HL-60 (cell line): Measurements from ENCODE around the gene PLAC8L1.

Experiments
- DNase-seq, 2 experiments: peaks; one replicate each; pipeline ENCODE4 v3.0.0-alpha.2; 2010 to 2020; ENCODE audit warnings: low read depth in 1 of 2, low spot score in 1 of 2
- H3K27ac ChIP-seq: fragments of 250-450 bp; sonication (Bioruptor Pico); replicated peaks from 2 replicates; pipeline ENCODE4 v1.5.1; 2020; ENCODE audit warnings: mild to moderate bottlenecking, moderate library complexity
- H3K27me3 ChIP-seq: fragments of 250-450 bp; sonication (Bioruptor Pico); 2 replicates; pipeline ENCODE4 v1.5.1; 2021; ENCODE audit warnings: mild to moderate bottlenecking, moderate library complexity; ENCODE audit not compliant: insufficient read depth, poor library complexity, severe bottlenecking
- H3K4me3 ChIP-seq: replicated peaks from 2 replicates; pipeline ENCODE4 v1.5.1; 2011; ENCODE audit warnings: mild to moderate bottlenecking, control low read depth, low read length; ENCODE audit not compliant: insufficient read depth
- GABPA ChIP-seq: IDR thresholded peaks from 2 replicates; pipeline ENCODE4 v1.6.1; 2012; ENCODE audit warnings: low read depth
- POLR2AphosphoS5 ChIP-seq: IDR thresholded peaks from 2 replicates; pipeline ENCODE4 v1.6.1; 2012; ENCODE audit warnings: low read depth
- SPI1 ChIP-seq: IDR thresholded peaks from 2 replicates; pipeline ENCODE4 v1.6.1; 2012; ENCODE audit warnings: low read depth, mild to moderate bottlenecking, borderline replicate concordance
- TF ChIP-seq, protein P1 (sequence below): IDR thresholded peaks from one replicate; pipeline ENCODE4 v1.5.1; 2011; ENCODE audit warnings: low read length, control low read depth, inconsistent platforms; ENCODE audit not compliant: insufficient read depth
- TF ChIP-seq, protein P2 (sequence below): IDR thresholded peaks from 2 replicates; pipeline ENCODE4 v1.6.1; 2012; ENCODE audit warnings: low read depth; ENCODE audit not compliant: insufficient replicate concordance

The PLAC8L1 gene

DNA sequence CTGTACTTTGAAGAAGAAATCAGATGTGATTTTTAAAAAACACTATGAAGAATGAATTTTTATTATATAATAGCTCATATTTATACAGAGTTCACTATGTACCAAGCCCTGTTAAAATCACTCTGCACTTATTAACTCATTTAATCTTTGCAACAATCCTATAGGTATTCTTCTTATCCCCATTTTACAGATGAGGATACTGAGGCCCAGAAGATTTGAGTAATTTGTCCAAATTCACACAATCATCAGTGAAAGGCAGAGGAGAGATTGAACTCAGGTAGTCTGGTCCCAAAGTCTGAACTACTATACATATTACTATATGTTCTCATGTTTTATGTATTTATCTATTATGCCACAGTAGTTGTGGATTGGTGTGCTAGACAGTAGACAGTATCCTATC, 16.1 kb downstream of the PLAC8L1 start:
- no peak overlapping the region for H3K4me3 ChIP-seq

DNA sequence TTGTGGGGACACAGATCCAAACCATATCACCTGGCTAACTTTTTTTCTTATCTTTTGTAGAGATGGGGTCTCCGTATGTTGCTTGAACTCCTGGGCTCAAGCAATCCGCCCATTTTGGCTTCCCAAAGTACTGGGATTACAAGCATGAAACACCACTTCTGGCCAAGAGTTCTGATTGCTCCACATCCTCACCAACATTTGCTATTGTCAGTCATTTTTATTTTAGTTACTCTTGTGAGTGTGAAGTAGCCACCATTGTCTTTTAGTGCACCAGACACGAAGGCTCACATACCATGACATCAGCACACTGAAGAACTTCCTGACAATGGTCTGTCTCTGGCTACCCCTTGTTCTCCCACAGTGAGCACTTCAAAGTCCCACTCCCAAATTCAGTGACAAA, 17.3 kb downstream of the PLAC8L1 start:
- H3K4me3 ChIP-seq: no peak overlapping the region
- no peak for DNase-seq
- TF ChIP-seq, protein P1, sequence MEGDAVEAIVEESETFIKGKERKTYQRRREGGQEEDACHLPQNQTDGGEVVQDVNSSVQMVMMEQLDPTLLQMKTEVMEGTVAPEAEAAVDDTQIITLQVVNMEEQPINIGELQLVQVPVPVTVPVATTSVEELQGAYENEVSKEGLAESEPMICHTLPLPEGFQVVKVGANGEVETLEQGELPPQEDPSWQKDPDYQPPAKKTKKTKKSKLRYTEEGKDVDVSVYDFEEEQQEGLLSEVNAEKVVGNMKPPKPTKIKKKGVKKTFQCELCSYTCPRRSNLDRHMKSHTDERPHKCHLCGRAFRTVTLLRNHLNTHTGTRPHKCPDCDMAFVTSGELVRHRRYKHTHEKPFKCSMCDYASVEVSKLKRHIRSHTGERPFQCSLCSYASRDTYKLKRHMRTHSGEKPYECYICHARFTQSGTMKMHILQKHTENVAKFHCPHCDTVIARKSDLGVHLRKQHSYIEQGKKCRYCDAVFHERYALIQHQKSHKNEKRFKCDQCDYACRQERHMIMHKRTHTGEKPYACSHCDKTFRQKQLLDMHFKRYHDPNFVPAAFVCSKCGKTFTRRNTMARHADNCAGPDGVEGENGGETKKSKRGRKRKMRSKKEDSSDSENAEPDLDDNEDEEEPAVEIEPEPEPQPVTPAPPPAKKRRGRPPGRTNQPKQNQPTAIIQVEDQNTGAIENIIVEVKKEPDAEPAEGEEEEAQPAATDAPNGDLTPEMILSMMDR: no peak
- TF ChIP-seq, protein P2, sequence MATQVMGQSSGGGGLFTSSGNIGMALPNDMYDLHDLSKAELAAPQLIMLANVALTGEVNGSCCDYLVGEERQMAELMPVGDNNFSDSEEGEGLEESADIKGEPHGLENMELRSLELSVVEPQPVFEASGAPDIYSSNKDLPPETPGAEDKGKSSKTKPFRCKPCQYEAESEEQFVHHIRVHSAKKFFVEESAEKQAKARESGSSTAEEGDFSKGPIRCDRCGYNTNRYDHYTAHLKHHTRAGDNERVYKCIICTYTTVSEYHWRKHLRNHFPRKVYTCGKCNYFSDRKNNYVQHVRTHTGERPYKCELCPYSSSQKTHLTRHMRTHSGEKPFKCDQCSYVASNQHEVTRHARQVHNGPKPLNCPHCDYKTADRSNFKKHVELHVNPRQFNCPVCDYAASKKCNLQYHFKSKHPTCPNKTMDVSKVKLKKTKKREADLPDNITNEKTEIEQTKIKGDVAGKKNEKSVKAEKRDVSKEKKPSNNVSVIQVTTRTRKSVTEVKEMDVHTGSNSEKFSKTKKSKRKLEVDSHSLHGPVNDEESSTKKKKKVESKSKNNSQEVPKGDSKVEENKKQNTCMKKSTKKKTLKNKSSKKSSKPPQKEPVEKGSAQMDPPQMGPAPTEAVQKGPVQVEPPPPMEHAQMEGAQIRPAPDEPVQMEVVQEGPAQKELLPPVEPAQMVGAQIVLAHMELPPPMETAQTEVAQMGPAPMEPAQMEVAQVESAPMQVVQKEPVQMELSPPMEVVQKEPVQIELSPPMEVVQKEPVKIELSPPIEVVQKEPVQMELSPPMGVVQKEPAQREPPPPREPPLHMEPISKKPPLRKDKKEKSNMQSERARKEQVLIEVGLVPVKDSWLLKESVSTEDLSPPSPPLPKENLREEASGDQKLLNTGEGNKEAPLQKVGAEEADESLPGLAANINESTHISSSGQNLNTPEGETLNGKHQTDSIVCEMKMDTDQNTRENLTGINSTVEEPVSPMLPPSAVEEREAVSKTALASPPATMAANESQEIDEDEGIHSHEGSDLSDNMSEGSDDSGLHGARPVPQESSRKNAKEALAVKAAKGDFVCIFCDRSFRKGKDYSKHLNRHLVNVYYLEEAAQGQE: no peak
- TF ChIP-seq POLR2AphosphoS5: no peak
- TF ChIP-seq SPI1: no peak
- TF ChIP-seq GABPA: no peak
- H3K27me3 ChIP-seq: no peaks in the 10 kb centered on the region
- no peak overlapping the region for H3K27ac ChIP-seq

More for the DNA sequence above, 16.1 kb downstream of the PLAC8L1 start:
- no peak for TF ChIP-seq GABPA
- TF ChIP-seq, protein P2: no peak
- TF ChIP-seq, protein P1: no peak
- Histone ChIP-seq H3K27me3 (no peaks in the 10 kb centered on the region), H3K27ac (no peak overlapping the region)
- no peak for DNase-seq

DNA sequence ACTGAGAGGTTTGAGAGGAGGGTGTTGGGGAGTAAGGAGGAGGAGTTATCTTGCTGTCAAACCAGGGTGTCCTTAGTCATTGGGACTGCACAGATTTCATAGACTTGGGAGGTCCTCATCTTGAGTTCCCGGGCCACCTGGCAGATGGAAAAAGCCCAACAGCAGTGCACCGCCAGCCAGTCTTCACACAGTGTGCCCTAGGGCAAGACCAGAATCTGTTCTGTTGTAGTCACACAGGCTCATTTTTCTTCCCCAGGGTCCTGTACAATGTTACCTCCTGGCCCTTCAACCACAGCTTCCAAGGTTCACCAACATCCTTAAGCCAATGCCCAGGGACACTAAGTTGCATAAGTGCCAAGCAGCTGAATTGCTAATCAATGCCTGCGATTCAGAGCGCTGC, 21.0 kb downstream of the PLAC8L1 start:
- TF ChIP-seq POLR2AphosphoS5: no peak
- TF ChIP-seq, protein P1: no peak
- no peak for TF ChIP-seq GABPA
- TF ChIP-seq SPI1: no peak

DNA sequence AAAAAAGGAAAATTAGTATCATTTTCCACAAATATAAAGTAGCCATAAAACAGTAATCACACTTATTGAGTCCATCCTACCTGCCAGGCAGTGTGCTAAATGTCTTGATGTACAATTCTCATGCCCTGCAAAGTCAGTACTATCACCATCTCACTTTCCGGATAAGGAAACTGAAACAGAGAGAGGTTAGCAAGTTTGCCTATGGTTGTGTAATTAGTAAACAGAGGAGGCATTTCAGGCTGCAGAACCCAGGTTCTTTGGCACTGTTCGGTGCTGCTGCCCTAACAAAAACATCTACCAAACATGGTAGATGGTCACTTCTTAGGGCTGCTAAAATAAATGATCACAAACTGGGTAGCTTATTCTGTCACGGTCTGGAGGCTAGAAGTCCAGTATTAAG, 22.6 kb downstream of the PLAC8L1 start:
- no peak overlapping the region for H3K27ac ChIP-seq
- no peaks in the 10 kb centered on the region for H3K27me3 ChIP-seq
- TF ChIP-seq, protein P2: no peak
- no peak for TF ChIP-seq SPI1
- TF ChIP-seq POLR2AphosphoS5: no peak
- TF ChIP-seq, protein P1: no peak
- TF ChIP-seq GABPA: no peak
- no peak for DNase-seq
- H3K4me3 ChIP-seq: no peak overlapping the region

More for the DNA sequence above, 21.0 kb downstream of the PLAC8L1 start:
- DNase-seq: no peak
- Histone ChIP-seq H3K4me3 (no peak overlapping the region), H3K27ac (no peak overlapping the region), H3K27me3 (no peaks in the 10 kb centered on the region)
